ENCODE data around the gene DOCK2.
"Not testable (repeated sequence)": the region's sequence is repeated elsewhere in the genome, so short reads cannot be mapped to it uniquely, and the experiment has no call there.

The DOCK2 gene

GRCh38 chr5:169637549-169638121, 560 bp downstream of the DOCK2 start:
- no peak for DNase-seq (ENCODE audit: low spot score)

GRCh38 chr5:169641253-169641652, 4.2 kb downstream of the DOCK2 start:
- DNase-seq (ENCODE audit: low spot score): peak; percentile 68

GRCh38 chr5:169646856-169647255, 9.8 kb downstream of the DOCK2 start:
- DNase-seq (ENCODE audit: low spot score): no peak

GRCh38 chr5:169647566-169647965, 10.5 kb downstream of the DOCK2 start:
- DNase-seq (ENCODE audit: low spot score): no peak

- no peak for DNase-seq (ENCODE audit: low spot score)
These were observed 11.7 kb downstream of the DOCK2 start for GRCh38 chr5:169648725-169649310.

- DNase-seq (ENCODE audit: low spot score): no peak
These were observed 12.4 kb downstream of the DOCK2 start for GRCh38 chr5:169649486-169649885.

GRCh38 chr5:169650701-169651331, 13.7 kb downstream of the DOCK2 start:
- DNase-seq (ENCODE audit: low spot score): peak; percentile 51

- no peak for DNase-seq (ENCODE audit: low spot score)
These were observed 14.5 kb downstream of the DOCK2 start for GRCh38 chr5:169651526-169651925.

- DNase-seq (ENCODE audit: low spot score): no peak
These were observed 15.0 kb downstream of the DOCK2 start for GRCh38 chr5:169652057-169652456.

- DNase-seq (ENCODE audit: low spot score): no peak
These were observed 16.0 kb downstream of the DOCK2 start for GRCh38 chr5:169653091-169653490.

GRCh38 chr5:169655353-169655752, 18.3 kb downstream of the DOCK2 start:
- no peak for DNase-seq (ENCODE audit: low spot score)

GRCh38 chr5:169656125-169656901, 19.2 kb downstream of the DOCK2 start:
- no peak for DNase-seq (ENCODE audit: low spot score)

- no peak for DNase-seq (ENCODE audit: low spot score)
These were observed 20.1 kb downstream of the DOCK2 start for GRCh38 chr5:169657127-169657526.

- not testable (repeated sequence) for DNase-seq (ENCODE audit: low spot score)
These were observed 25.4 kb downstream of the DOCK2 start for GRCh38 chr5:169662451-169662850.

- DNase-seq (ENCODE audit: low spot score): no peak
These were observed 26.5 kb downstream of the DOCK2 start for GRCh38 chr5:169663537-169663936.

- DNase-seq (ENCODE audit: low spot score): no peak
These were observed 29.3 kb downstream of the DOCK2 start for GRCh38 chr5:169666365-169666764.

GRCh38 chr5:169667896-169668674, 31.0 kb downstream of the DOCK2 start:
- peak; percentile 28 for DNase-seq (ENCODE audit: low spot score)

GRCh38 chr5:169668732-169669131, 31.7 kb downstream of the DOCK2 start:
- DNase-seq (ENCODE audit: low spot score): peak; percentile 60

GRCh38 chr5:169670769-169671525, 33.9 kb downstream of the DOCK2 start:
- DNase-seq (ENCODE audit: low spot score): no peak

GRCh38 chr5:169682026-169682425, 45.0 kb downstream of the DOCK2 start:
- no peak for DNase-seq (ENCODE audit: low spot score)

GRCh38 chr5:169686137-169686536, 49.1 kb downstream of the DOCK2 start:
- no peak for DNase-seq (ENCODE audit: low spot score)
